ENCODE measurements around the gene ZFP36L2.

DNA sequence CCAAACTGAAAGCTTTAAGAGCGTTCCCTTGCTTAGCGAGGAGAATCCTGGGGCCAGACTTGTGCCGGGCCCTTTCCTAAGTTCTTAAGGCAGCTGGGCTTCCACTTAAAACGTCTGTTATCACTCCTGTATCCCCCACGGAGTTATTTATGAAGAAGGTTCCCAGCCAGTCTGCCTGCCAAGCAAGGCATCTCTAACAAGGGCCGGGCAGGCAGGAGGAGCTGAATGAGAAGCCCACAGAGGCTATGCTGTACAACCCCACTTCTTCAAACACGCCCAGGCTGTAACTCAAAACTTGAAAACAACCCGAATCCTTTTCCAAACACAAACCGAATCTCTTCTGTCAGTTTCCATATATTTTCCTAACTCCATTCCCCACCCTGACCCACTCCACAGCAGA is 39.0 kb upstream of the ZFP36L2 start:
- TF ChIP-seq, protein P1, sequence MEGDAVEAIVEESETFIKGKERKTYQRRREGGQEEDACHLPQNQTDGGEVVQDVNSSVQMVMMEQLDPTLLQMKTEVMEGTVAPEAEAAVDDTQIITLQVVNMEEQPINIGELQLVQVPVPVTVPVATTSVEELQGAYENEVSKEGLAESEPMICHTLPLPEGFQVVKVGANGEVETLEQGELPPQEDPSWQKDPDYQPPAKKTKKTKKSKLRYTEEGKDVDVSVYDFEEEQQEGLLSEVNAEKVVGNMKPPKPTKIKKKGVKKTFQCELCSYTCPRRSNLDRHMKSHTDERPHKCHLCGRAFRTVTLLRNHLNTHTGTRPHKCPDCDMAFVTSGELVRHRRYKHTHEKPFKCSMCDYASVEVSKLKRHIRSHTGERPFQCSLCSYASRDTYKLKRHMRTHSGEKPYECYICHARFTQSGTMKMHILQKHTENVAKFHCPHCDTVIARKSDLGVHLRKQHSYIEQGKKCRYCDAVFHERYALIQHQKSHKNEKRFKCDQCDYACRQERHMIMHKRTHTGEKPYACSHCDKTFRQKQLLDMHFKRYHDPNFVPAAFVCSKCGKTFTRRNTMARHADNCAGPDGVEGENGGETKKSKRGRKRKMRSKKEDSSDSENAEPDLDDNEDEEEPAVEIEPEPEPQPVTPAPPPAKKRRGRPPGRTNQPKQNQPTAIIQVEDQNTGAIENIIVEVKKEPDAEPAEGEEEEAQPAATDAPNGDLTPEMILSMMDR (IDR thresholded peaks at IDR 0.05 in 2 of 3, conservative IDR thresholded peaks at IDR 0.05 in 1 of 3; ENCODE audit: control insufficient read depth in 2 of 3, extremely low read depth in 1 of 3, insufficient read depth in 1 of 3, low read depth in 3 of 3, low read length in 3 of 3) = no peak
- TF ChIP-seq, protein P2, sequence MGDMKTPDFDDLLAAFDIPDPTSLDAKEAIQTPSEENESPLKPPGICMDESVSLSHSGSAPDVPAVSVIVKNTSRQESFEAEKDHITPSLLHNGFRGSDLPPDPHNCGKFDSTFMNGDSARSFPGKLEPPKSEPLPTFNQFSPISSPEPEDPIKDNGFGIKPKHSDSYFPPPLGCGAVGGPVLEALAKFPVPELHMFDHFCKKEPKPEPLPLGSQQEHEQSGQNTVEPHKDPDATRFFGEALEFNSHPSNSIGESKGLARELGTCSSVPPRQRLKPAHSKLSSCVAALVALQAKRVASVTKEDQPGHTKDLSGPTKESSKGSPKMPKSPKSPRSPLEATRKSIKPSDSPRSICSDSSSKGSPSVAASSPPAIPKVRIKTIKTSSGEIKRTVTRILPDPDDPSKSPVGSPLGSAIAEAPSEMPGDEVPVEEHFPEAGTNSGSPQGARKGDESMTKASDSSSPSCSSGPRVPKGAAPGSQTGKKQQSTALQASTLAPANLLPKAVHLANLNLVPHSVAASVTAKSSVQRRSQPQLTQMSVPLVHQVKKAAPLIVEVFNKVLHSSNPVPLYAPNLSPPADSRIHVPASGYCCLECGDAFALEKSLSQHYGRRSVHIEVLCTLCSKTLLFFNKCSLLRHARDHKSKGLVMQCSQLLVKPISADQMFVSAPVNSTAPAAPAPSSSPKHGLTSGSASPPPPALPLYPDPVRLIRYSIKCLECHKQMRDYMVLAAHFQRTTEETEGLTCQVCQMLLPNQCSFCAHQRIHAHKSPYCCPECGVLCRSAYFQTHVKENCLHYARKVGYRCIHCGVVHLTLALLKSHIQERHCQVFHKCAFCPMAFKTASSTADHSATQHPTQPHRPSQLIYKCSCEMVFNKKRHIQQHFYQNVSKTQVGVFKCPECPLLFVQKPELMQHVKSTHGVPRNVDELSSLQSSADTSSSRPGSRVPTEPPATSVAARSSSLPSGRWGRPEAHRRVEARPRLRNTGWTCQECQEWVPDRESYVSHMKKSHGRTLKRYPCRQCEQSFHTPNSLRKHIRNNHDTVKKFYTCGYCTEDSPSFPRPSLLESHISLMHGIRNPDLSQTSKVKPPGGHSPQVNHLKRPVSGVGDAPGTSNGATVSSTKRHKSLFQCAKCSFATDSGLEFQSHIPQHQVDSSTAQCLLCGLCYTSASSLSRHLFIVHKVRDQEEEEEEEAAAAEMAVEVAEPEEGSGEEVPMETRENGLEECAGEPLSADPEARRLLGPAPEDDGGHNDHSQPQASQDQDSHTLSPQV (IDR thresholded peaks at IDR 0.05) = no peak
- TF ChIP-seq POLR2A (IDR thresholded peaks at IDR 0.05; ENCODE audit: low read depth, low read length) = no peak
- no peak for TF ChIP-seq ETV6 (conservative IDR thresholded peaks at IDR 0.05 in 1 of 2, IDR thresholded peaks at IDR 0.05 in 1 of 2; ENCODE audit: borderline replicate concordance in 1 of 2, low read depth in 1 of 2)
- TF ChIP-seq ZBED1 (IDR thresholded peaks at IDR 0.05; ENCODE audit: borderline replicate concordance) = no peak
